Measurements from ENCODE around the gene GABBR2.

The GABBR2 gene

DNA sequence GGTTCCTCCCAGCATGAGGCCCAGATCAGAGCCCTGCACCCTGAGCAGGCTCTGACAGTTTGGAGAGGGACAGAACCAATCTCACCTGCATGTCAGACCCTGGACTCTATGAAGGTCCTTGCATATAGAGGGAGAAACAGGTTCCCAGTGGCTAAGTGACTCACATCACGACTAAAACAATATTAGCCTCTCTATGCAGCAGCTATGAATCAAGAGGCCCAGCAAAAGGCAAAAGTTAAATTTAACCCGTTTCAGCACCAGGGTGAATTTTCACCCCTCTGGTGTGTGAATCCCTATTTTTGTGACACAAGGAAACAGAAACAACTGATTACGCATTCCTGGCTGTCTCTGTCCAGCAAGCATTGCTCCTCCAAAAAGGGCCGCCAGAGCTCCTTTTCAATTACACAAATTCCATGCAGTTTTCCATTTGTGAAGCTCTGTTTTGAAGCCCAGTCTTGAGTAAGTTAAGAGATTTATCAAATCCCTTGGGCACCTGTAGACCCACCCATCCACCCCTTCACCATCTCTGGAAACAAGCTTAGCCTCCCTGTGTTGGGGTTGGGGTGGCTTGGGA lies 136.6 kb downstream of the GABBR2 start:
- no peak overlapping the region for H3K27ac ChIP-seq
- TF ChIP-seq, protein P1, sequence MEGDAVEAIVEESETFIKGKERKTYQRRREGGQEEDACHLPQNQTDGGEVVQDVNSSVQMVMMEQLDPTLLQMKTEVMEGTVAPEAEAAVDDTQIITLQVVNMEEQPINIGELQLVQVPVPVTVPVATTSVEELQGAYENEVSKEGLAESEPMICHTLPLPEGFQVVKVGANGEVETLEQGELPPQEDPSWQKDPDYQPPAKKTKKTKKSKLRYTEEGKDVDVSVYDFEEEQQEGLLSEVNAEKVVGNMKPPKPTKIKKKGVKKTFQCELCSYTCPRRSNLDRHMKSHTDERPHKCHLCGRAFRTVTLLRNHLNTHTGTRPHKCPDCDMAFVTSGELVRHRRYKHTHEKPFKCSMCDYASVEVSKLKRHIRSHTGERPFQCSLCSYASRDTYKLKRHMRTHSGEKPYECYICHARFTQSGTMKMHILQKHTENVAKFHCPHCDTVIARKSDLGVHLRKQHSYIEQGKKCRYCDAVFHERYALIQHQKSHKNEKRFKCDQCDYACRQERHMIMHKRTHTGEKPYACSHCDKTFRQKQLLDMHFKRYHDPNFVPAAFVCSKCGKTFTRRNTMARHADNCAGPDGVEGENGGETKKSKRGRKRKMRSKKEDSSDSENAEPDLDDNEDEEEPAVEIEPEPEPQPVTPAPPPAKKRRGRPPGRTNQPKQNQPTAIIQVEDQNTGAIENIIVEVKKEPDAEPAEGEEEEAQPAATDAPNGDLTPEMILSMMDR (conservative IDR thresholded peaks at IDR 0.05), result no peak
- no peak for TF ChIP-seq ZFX (IDR thresholded peaks at IDR 0.05)

DNA sequence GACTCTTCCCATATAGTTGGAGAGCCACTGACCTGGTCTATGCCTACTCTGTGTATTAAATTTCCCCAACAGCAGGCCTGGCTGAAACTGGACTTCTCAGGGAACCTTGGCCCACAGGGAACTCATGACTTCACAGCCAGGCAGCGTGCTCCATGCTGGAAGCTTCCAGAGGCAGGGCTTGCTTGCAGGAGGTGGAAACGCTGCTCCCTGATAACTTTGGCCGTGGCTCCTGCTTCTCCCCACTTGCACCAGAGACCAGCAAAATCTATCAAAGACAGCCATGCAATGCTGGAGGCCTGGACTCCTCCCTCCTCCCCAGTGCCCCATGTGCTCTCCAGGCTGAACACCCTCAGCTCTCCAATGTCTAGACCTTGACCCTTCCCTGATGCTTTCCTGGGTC lies 137.1 kb downstream of the GABBR2 start:
- no peak overlapping the region for H3K27ac ChIP-seq
- TF ChIP-seq, protein P1 (conservative IDR thresholded peaks at IDR 0.05), result no peak
- no peak for TF ChIP-seq ZFX (IDR thresholded peaks at IDR 0.05)

DNA sequence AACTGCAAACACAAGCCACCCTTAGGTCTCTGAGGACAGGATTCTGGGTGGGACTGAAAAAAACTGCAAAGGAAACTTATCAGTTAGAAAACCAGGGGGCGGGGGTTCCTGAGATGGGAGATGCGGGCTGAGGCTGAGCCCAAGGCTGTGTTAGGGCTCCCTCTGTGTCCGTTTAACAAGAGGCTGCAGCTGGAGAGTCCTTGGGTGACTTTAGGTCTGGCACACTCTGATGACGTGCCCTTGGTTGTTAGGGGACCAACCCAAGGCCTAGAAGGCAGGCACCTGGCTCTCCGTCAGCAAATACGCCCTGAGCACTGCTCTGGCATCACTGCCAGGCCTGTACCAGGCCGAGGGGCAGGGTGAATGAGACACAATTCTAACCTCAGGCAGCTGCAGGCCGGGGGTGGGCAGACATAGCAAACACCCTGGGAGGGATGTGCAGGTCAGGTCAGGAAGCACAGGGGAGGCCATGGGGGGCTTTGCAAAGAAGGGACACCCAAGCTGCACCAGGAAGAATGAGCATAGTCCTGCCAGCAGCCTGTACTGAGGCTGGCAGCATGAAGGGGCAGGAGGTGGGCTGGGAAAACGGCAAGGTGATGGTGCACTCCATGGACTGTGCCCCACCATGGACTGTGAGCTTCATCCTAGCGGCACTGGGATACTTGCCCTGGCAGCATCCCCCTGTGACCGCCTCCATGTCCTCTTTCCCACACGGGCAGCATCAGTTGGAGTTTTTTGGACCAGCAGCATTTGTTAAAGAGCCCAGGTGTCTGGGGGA lies 137.9 kb downstream of the GABBR2 start:
- TF ChIP-seq, protein P1 (conservative IDR thresholded peaks at IDR 0.05), result no peak

DNA sequence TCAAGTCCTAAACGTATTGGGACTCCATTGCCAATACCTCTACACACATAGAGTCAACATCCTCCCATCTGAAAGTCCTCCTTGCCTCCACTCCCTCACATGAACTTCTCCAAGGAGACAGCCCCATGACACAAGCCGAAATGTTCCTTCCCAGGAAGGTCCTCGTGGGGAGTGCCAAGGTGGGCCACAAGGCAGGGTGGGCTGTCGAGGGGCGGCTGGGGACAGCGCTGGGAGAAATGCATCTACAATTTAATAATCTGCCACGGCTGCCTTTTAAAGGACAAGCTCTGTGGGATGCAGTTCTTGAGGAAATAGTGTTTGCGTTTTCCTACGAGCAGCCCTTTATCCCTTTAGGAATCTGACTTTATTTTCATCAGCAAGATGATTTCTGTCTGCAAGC lies 138.7 kb downstream of the GABBR2 start:
- TF ChIP-seq, protein P1 (conservative IDR thresholded peaks at IDR 0.05), result no peak
- TF ChIP-seq ZFX (IDR thresholded peaks at IDR 0.05), result no peak

More for the DNA sequence above, 137.9 kb downstream of the GABBR2 start:
- no peak overlapping the region for H3K27ac ChIP-seq

DNA sequence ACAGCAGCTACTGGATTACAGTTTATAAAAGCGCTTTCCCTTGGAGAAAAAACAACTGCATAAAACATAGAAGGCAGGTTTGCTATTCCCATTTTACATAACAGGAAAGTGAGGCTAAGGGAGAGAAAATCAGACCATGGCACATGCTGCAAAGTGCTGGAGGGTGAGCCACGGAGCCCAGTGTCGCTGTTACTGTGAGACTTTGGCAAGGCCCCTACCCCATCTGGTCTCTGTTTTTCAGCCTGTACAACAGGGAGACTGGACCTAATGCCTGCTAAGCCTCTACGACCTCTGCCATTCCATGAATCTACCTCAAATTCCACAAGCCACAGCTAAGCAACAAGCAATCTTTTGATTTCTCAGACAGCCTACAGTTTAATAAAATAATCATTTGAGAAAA lies 139.2 kb downstream of the GABBR2 start:
- no peak for TF ChIP-seq ZFX (IDR thresholded peaks at IDR 0.05)
- TF ChIP-seq, protein P1 (conservative IDR thresholded peaks at IDR 0.05), result no peak
- no peak overlapping the region for H3K27ac ChIP-seq

More for the DNA sequence above, 138.7 kb downstream of the GABBR2 start:
- no peak overlapping the region for H3K27ac ChIP-seq

DNA sequence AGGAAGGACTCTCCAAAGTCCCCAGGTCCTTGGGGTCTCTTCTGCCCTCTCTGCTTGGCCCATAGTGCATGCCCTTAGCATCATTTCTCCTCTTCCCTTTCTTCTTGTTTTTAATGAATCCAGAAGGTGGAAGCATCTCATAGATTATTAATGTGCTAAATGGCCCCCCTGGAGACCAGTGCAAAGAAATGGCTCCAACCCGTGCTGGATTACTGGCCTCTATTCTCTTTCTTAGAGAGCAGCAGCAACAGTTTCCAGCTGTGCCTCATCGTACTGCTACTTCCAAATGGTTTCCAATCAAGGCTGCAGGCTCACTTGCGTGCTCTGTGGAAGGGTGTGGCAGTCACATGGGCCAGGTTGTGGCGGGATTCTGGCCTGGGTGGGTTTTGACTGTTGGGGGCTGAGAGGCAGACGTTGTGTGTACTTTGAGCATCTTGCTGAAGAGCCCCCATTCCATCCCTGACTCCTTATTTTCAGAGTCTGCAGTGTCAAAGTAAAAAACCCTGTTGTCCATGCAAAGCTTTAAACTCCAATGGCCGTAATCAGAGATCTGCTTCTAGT lies 139.7 kb downstream of the GABBR2 start:
- no peak overlapping the region for H3K27ac ChIP-seq
- TF ChIP-seq, protein P1 (conservative IDR thresholded peaks at IDR 0.05), result no peak
- no peak for TF ChIP-seq ZFX (IDR thresholded peaks at IDR 0.05)

DNA sequence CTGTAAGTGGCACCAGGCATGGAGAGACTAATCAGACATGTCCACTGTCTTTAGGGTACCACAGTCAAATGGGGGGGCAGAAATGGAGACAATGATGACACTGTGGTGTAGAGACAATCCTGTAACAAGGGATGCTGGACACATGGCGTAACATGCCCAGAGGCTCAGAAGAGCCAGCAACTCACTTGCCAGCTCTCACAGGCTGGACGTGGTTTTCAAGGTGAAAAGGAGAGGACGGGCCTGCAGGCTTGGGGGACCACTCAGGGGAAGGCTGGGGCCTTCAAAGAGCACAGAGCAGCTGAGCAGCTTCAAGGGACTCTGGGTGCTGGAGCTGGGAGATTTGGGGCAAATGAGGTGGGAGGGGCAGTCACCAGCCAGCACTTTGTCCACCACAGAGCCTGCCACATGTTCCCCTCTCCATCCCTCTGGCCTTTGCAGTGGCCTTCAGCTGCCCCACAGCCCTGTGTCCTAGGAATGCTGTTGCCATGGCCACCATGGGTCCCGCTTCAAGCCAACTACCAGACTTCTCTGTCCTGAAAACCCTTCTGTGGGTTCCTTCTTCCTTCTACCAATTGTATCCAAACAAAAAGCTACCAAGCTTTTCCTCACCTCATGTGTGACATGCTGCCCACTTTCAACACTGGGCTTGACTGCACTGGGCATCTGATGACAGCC lies 140.4 kb downstream of the GABBR2 start:
- TF ChIP-seq ZFX (IDR thresholded peaks at IDR 0.05), result no peak
- TF ChIP-seq, protein P1 (conservative IDR thresholded peaks at IDR 0.05), result no peak
- no peak overlapping the region for H3K27ac ChIP-seq
